Sciatic nerve (tissue), 2 donors: ENCODE data around the gene SMG9. TPM values are rescaled to one million over a fixed set of nuclear protein-coding genes. Genes with fewer than 3 reads are reported as not detected.
"Not testable (repeated sequence)": the region's sequence is repeated elsewhere in the genome, so short reads cannot be mapped to it uniquely, and the experiment has no call there.

ENCODE experiments used
- ATAC-seq: fragments of 200-7000 bp; cut with Tn5 transposase; one replicate; pipeline ENCODE4 v1.9.1; 2020; ENCODE audit warnings: mild to moderate bottlenecking, moderate library complexity
- DNase-seq: peaks from one replicate; pipeline ENCODE4 v3.0.0-alpha.2; 2020; ENCODE audit warnings: low spot score
- intact Hi-C: fragments of 100-400 bp; cut with DNase I; formaldehyde crosslinking; loops from one replicate; pipeline ENCODE4 v1.14.2; 2022
- total RNA-seq: library from RNA; stranded (reverse); fragmentation: NEBNext Ultra II Directional; extraction: Animal tissue kit (Norgen Biotek cat#: 25700); gene quantifications from one replicate; pipeline ENCODE4 v1.2.1, GENCODE V29; 2021
- donor health status: DM: no; HTN: no; CAD: no.
- donor health status: DM: no; HTN: no; CAD: no.

SMG9 gene
- total RNA-seq, 1 donor from 2014 or later: 41.1 TPM

DNA sequence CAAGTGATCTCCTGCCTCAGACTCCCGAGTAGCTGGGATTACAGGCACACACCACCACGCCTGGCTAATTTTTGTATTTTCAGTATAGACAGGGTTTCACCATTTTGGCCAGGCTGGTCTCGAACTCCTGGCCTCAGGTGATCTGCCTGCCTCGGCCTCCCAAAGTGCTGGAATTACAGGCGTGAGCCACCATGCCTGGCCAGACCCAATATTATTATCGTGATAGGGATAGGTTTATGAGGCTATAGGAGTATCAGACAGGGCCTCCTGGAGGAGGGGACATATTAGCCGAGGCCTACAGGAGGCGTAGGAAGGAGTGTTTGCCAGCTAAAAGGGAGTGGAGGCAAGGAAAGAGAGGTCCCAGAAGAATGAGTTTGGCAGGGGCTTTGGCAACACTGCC is 9.9 kb upstream of the SMG9 start:
- intact Hi-C loops, DNase-seq: not testable (repeated sequence)
- peak; percentile 21 for ATAC-seq

GRCh38 chr19:43763473-43763939 is 8.7 kb upstream of the SMG9 start:
- DNase-seq: no peak
- intact Hi-C loops: no loop called here
- no peak for ATAC-seq

DNA sequence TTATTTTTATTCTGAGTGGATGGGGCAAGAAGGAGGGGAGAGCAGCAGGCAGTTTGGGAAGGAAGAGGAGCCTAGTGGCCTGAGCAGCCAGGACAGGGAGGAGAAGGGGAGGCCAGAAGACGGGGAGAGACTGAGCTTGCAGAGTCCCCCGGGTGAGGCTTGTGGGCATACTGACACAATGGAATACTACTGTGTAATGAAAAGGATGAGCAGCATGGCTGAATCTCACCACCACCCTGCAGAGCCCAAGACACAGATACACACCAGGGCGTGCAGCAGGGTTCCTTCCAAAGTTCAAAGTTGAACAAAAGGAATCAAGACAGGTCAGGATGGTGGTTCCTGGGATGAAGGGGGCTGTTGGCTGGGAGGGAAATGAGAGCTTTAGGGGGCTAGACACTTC is 8.1 kb upstream of the SMG9 start:
- no peak for ATAC-seq

DNA sequence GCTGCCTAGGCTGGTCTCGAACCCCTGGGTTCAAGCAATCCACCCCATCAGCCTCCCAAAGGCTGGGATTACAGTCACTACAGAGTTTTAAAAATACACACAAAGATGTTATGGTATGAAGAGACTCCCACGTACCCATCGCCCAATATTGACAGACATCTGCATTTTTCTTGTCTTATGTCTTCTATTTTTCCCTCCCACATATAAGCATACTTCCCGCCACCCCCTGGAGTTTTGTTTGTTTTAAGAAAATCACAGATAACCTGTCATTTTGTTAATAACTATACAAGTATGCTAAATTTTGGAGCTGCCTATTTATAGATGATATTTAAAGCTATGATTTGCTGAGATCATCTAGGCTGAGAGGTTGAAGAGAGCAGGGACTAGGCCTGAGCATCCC is 6.2 kb upstream of the SMG9 start:
- no peak for ATAC-seq
- DNase-seq: no peak
- intact Hi-C loops: no loop called here

More for the DNA sequence above, 8.1 kb upstream of the SMG9 start:
- intact Hi-C loops: no loop called here
- DNase-seq: no peak

DNA sequence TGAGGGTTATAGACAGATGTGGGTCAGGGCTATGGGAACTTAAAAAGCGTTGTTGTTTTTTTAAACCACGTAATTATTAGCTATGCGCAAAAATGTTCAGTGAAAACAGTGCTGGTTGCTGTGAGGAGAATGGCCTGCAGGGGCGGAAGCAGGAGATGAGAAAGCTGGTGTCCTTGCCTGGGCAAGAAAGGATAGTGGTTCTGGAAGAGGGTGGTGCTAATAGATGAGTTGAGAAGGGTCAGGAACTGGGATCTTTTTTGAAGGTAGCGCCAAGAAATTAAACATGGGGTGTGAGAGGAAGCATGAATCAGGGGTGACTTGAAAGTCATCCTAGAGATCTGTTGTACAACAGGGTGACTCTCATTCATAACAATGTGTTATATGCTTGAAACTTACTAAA is 4.8 kb upstream of the SMG9 start:
- intact Hi-C loops: no loop called here
- no peak for DNase-seq

GRCh38 chr19:43755256-43755801 is 567 bp upstream of the SMG9 start:
- DNase-seq: peak; percentile 90
- intact Hi-C loops: no loop called here
- peak; percentile 84 for ATAC-seq

More for the DNA sequence above, 4.8 kb upstream of the SMG9 start:
- no peak for ATAC-seq

GRCh38 chr19:43754253-43754502 is 584 bp downstream of the SMG9 start:
- intact Hi-C loops: no loop called here
- ATAC-seq: no peak
- DNase-seq: no peak

- DNase-seq (no peak), ATAC-seq (no peak)
- intact Hi-C loops: no loop called here
These were observed 2.4 kb downstream of the SMG9 start for GRCh38 chr19:43752287-43752875.

- ATAC-seq (no peak), DNase-seq (no peak)
- intact Hi-C loops: no loop called here
These were observed 3.1 kb downstream of the SMG9 start for GRCh38 chr19:43751466-43752220.

DNA sequence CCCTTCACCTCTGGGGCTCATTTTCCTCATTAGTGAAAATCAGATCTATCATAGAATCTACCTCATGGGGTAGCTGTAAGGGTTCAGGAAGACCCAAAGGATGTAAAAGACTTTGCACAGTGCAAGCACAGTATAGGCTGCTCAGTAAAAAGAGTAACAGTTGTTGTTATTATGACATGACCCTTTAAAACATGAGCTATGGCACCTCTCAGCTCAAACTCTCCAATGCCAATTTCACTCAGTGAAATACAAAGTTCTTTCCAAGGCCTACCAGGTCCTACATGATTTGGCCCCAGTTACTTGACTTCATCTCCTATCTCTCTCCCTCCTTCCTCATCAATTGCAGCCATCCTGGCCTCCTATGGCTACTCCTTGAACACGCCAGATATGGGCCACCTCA is 4.9 kb downstream of the SMG9 start:
- no peak for ATAC-seq

DNA sequence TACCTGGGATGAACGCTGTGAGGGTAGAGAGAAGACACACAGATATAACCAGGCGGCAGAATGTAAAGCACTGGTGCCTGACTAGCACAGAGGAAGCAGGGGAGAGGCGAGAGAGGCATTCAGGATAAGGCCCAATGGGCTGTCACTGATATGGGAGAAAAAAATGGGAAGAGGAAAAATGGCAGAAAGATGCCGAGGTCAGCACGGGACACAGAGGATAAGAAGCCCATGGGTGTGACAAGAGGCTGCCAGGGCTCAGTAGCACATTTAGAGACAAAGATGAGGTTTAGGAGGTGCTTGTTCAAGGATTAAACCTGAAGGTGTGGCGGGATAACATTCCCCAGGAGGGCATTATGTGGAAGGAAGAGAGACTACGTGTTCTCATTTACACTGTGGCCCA is 5.6 kb downstream of the SMG9 start:
- intact Hi-C loops: loop anchor here (5.0 kb wide), 1 partner anchor 38 kb away; no protein-coding TSS in a partner anchor
- no peak for DNase-seq
- ATAC-seq: no peak

More for the DNA sequence above, 4.9 kb downstream of the SMG9 start:
- no peak for DNase-seq
- intact Hi-C loops: loop anchor here (5.0 kb wide), 1 partner anchor 37 kb away; no protein-coding TSS in a partner anchor

GRCh38 chr19:43748685-43749084 is 6.1 kb downstream of the SMG9 start:
- ATAC-seq (no peak), DNase-seq (no peak)
- intact Hi-C loops: loop anchor here (5.0 kb wide), 1 partner anchor 39 kb away; no protein-coding TSS in a partner anchor

DNA sequence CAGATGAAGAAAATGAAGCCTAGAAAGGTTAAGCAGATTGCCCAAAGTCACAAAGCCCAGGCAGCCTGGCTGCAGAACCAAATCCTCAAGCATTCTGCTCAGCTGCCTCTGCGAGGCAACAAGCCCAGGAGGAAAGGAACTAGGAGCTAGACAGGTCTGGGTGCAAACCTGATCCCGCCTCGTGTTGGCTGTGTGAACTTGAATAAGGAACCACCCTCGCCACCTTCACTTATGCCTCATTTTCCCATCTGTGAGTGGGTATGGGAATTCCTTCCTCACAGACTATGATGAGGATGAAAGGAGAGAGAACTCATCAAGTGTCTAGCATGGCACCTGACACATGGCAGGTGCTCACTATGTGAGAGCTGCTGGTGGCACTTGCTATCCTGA is 6.6 kb downstream of the SMG9 start:
- ATAC-seq (no peak), DNase-seq (no peak)
- intact Hi-C loops: loop anchor here (5.0 kb wide), 1 partner anchor 39 kb away; no protein-coding TSS in a partner anchor

DNA sequence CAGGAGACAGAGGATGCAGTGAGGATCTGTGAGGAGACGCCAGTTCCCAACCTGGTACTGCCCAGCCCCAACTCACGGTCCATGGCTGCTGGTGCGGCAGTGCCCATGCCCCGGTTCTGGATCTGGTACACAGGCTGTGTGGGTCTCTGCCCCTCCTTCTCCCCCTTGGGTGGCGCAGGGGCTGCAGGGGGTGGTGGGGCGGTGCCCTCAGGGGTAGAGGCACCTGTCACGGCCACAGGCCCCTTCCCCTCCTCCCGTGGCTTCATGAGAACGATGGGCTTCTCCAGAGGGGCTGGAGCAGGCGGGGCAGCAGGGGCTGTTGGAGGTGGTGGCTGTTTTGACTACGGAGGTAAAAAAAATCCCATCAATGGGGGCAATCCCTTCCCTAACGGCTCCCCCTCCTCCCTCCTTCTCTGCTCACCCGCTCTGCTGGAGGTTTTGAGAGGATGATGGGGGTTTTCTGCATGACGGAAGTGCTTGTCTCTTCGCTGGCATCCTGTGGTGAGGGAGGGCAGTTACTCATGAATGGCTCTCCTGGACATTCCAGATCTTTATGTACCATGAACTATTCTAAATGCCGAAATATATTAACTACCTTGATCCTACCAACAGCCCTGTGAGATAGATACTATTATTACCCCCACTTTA is 7.1 kb downstream of the SMG9 start:
- intact Hi-C loops: loop anchor here (5.0 kb wide), 1 partner anchor 40 kb away; no protein-coding TSS in a partner anchor
- no peak for DNase-seq

DNA sequence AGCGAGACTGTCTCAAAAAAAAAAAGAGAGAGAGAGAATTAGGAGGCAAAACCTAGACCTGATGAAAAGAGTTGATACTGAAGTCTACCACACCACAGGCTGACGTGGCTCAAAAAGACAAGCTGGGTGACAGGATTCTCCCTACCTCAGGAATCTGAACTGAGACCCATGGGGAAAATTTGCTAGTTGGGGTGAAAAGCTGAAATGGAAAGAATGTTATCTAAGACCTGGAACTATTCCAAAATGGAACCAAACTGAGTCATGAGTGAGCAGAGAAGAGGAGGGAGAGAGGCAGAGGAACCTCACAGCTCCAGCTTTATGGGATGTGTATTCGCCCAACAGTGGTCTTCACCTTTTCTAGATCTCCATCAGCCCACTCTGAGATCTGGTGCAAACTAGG is 11.7 kb downstream of the SMG9 start:
- ATAC-seq (no peak), DNase-seq (no peak)
- intact Hi-C loops: no loop called here

More for the DNA sequence above, 7.1 kb downstream of the SMG9 start:
- no peak for ATAC-seq

DNA sequence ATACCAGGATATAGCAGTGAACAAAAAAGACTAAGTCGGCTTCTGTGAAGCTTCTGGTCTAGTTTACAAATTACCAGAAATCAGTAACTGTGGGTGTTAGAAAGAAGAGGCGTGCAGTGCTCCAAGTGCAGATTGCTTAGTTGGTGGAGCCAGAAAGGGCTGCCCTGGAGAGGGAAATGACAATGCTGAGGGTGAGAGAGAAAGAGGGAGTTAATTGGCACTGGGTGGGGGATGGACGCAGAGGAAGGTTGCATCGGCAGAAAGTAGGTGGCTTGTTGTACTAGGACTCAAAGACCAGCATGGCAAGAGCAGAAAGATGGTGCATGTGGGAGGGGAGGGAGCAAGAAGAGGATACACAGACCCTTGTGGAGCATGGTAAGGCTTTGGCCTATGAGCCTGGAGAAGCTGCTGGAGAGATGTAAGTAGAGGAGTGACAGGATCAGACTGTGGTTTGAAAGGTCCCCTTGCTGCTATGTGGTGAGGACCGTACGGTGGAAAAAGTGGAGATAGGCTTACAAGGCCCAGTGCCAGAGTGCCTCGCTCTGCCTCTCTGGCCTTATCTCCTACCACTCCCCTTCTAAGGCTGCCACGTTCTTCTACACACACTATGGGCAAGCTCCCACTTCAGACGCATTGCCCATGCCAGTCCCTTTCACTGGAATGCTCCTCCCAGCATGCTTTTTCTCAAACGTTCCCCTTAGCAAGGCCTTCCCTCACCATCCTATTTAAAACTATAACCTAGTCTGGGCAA is 13.5 kb downstream of the SMG9 start:
- intact Hi-C loops: no loop called here
- ATAC-seq: no peak
- no peak for DNase-seq

GRCh38 chr19:43739439-43740235 is 15.1 kb downstream of the SMG9 start:
- intact Hi-C loops: no loop called here
- ATAC-seq (no peak), DNase-seq (no peak)

- DNase-seq (no peak), ATAC-seq (peak; percentile 84)
- intact Hi-C loops: no loop called here
These were observed 16.0 kb downstream of the SMG9 start for GRCh38 chr19:43738780-43739211.
